AG09319 (cell line): Measurements from ENCODE around the gene HK1.

Source experiments
- DNase-seq: peaks from one replicate; pipeline ENCODE4 v3.0.0-alpha.2; 2010; ENCODE audit warnings: low read depth; ENCODE audit errors: extremely low read depth
- CTCF ChIP-seq: IDR thresholded peaks from 2 replicates; pipeline ENCODE4 v1.5.1; 2011; ENCODE audit warnings: low read depth, mild to moderate bottlenecking, inconsistent platforms, low read length, moderate library complexity

The HK1 gene

DNA sequence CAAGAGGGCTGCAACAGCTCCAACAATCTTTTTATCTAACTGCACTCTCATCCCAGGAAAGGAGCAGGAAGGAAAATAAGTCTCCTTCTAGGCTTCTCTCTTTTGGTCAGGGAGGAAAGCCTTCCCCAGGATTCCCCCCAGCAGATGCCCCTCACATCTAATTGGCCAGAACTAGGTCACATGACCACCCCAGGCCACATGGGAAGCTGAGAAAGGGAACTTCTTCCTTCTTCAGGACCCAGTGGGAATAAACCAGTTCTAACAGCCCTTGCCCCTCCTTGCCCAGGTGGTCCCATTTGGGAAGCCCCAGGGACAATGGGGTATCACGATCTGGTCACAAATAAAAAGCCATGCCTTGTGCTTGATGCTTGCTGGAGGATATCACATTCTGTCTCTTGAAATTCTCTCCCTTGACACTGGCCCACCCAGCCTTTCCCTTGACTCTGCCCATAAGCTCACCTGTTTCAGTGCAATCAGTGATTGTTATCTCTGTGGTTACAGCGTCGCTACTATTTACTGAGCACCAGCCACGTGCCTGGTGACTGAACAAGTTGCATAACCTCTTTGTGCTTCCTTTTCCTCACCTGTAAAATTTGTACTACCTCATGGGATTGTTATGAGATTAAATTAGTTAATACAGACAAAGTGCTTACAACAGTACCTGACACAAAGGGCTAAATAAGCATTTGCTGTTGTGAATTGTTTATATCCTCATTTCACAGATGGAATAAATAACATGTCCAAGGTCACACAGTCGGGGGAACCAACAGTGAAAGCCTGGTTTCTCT, 147.4 kb downstream of the HK1 start:
- no peak for DNase-seq
- TF ChIP-seq CTCF, result no peak

- no peak for DNase-seq
- TF ChIP-seq CTCF, result no peak
Observed at GRCh38 chr10:69426376-69426727, 148.1 kb downstream of the HK1 start.

DNA sequence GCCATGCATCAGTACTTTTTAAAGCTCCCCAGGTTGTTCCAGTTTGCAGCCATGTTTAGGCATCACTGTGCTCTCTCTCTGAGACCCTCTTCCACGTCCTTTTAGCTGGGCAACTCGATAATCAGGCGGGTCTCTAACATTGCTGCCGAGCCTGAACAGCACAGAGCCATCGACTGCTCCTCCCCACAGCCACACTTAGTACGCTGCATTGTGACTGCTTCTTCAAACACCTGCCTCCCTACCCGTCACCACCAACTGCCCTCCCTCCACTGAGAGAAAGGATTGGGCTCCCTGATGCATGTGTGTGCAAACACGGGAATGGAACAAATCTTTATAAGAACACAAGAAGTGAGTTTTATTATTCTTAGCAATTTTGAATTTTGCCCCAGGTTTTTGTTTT, 149.9 kb downstream of the HK1 start:
- no peak for DNase-seq
- TF ChIP-seq CTCF, result no peak

GRCh38 chr10:69434169-69434568, 155.9 kb downstream of the HK1 start:
- no peak for TF ChIP-seq CTCF
- DNase-seq, result no peak

GRCh38 chr10:69434926-69435325, 156.6 kb downstream of the HK1 start:
- DNase-seq, result no peak
- TF ChIP-seq CTCF, result no peak

DNA sequence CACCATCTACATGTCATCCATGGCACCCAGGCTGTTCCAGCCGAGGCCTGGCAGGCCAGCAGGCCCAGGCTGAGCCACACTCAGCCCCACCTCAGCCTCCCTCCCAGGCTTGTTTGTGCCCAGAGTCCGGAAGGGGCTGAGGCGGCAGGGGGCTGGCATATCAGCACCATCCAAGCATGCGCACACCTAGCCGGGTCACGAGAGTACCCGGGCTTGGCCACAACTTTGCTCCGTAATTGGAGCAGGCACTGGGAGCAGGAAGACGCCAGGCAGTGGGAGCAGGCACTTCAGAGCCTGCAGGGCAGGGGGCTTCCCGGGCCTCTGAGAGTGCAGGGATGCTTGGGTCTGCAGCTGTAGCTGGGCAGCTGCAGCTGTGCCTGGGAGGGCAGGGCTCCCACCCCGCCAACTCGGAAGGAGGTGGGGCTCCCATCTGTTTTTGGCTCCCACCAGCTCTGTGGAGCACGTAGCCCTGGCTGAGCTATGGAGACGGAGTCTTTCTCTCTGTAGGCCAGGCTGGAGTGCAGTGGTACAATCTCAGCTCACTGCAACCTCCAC, 157.7 kb downstream of the HK1 start:
- no peak for DNase-seq
- TF ChIP-seq CTCF, result no peak

DNA sequence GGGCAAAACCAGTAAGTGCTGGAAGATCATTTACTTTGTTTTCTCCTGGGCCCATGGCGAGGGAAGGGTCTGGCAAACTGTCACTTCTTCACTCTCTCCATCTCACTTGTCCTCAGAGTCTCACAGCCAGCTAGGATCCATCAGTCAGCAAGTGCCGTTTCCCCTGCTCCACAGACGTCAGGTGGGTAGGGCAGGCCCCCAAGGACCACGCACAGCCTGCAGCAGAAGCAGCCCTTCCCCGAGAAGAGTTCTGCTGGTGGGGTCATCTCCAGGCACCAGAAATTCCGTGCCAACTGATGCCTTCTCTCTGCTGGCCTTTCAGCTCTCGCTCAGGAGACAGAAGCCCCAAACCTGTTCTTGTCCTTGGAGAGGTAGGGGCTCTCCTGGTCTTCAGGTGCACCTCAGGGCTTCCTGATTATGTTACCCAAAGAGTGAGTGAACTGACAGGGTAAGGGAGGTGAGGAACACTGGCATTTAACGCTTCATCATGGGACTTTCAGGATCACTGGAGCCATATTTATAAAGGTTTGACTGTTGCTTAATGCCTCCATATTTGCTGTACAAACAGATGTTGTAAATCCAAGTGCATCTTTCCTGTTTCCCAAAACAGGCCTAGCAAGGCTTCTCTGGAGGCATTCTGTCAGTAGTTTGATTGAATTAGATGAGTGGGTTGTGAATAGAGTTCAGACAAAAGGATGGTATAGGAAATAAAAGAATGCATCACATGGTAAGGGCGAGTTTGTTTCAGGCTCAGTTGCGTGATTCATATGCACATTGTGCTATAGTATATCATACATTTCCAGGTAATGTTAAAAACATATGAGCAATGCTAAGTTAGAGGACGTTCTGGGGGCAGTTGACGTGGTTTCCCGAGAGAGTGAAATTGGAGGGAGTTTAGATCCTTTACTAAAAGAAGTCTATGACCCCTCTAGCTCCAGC, 159.3 kb downstream of the HK1 start:
- no peak for TF ChIP-seq CTCF
- DNase-seq, result no peak
